ENCODE measurements around the gene SRGN.

Gene SRGN

DNA sequence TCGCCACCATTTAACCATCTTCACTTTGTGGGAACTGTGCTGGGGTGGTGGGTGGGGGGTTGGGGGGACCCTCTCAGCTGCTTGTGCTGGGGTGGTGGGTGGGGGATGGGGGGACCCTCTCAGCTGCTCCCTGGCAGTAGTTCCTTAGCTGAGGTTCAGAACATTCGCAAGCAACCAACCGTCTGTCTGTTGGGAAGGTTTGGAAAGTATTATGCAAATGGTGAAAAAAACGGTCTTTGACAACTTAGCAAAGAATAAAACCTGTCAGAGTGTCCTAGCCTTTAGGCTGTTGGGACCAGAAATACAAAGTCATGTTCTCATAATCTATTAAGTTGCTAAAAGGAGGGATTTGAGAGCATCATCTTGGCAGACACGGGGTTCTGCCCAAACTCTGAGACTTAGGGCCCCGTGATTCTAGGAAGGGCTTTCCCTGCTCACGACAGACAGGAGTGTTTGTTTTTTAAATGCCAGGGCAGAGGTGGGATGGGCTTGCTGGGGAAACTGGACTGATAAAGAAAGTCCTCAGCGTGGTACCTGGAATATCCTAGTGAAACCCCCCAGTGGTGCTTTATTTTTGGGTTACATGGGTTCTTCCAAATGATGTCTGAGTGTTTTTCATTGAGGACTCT, 14.1 kb upstream of the SRGN start:
- POLR2A ChIA-PET: no interaction called here
- no peak for DNase-seq (ENCODE audit: extremely low spot score)
- TF ChIP-seq BHLHE40 (IDR thresholded peaks at IDR 0.05; ENCODE audit: borderline replicate concordance) (no peak), NFRKB (IDR thresholded peaks at IDR 0.05) (no peak), LEF1 (IDR thresholded peaks at IDR 0.05; ENCODE audit: borderline replicate concordance) (no peak), SUZ12 (IDR thresholded peaks at IDR 0.05) (no peak), SP1 (IDR thresholded peaks at IDR 0.05) (no peak), TARDBP (IDR thresholded peaks at IDR 0.05) (no peak), ZNF384 (IDR thresholded peaks at IDR 0.05) (no peak), ELF4 (IDR thresholded peaks at IDR 0.05) (no peak), L3MBTL2 (conservative IDR thresholded peaks at IDR 0.05) (no peak), FOXM1 (IDR thresholded peaks at IDR 0.05; ENCODE audit: borderline replicate concordance) (no peak), CTBP1 (IDR thresholded peaks at IDR 0.05; ENCODE audit: borderline replicate concordance) (no peak)
- TF ChIP-seq, protein P1, sequence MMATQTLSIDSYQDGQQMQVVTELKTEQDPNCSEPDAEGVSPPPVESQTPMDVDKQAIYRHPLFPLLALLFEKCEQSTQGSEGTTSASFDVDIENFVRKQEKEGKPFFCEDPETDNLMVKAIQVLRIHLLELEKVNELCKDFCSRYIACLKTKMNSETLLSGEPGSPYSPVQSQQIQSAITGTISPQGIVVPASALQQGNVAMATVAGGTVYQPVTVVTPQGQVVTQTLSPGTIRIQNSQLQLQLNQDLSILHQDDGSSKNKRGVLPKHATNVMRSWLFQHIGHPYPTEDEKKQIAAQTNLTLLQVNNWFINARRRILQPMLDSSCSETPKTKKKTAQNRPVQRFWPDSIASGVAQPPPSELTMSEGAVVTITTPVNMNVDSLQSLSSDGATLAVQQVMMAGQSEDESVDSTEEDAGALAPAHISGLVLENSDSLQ (IDR thresholded peaks at IDR 0.05): no peak
- CTCF ChIA-PET: no interaction called here

DNA sequence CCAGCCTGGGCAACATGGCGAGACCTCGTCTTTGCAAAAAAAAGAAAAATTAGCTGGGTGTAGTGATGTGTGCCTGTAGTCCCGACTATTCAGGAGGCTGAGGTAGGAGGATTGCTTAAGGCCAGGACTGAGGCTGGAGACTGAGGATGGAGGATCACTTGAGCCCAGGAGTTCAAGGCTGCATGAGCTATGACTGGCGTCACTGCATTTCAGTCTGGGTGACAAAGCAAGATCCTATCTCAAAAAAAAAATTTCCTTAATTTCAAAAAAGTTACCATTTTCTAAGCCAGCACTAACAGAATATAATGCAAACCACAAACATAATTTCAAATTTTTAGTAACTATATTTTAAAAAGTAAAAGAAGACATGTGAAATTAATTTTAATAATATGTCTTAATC, 13.4 kb upstream of the SRGN start:
- ChIA-PET POLR2A (no interaction called here), CTCF (interaction anchor here (0.6 kb wide), 1 partner anchor 52 kb away, joined by 3 read pairs; no protein-coding TSS in a partner anchor)
- no peak for TF ChIP-seq HDGF (IDR thresholded peaks at IDR 0.05; ENCODE audit: borderline replicate concordance)
- no peak for DNase-seq (ENCODE audit: extremely low spot score)

DNA sequence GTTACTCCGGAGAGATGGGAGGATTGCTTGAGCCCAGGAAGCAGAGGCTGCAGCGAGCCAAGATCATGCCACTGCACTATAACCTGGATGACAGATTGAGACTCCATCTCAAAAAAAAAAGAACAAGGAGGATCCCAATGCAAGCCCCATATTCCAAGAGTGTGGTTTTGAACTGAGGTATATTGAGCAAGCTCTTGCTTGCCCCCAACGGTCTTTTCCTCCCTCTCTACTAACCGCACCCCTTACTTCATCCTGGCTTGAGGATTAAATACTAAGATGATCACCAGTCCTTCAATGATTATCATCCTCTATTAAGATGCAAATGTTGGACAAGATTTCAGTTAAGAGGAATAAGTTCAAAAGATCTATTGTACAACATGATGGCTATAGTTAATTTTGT, 12.5 kb upstream of the SRGN start:
- no peak for DNase-seq (ENCODE audit: extremely low spot score)
- TF ChIP-seq SUZ12 (IDR thresholded peaks at IDR 0.05) (no peak), NFRKB (IDR thresholded peaks at IDR 0.05) (no peak), FOXK2 (IDR thresholded peaks at IDR 0.05) (no peak), SP1 (IDR thresholded peaks at IDR 0.05) (no peak), LEF1 (IDR thresholded peaks at IDR 0.05; ENCODE audit: borderline replicate concordance) (no peak)
- ChIA-PET POLR2A (no interaction called here), CTCF (no interaction called here)

DNA sequence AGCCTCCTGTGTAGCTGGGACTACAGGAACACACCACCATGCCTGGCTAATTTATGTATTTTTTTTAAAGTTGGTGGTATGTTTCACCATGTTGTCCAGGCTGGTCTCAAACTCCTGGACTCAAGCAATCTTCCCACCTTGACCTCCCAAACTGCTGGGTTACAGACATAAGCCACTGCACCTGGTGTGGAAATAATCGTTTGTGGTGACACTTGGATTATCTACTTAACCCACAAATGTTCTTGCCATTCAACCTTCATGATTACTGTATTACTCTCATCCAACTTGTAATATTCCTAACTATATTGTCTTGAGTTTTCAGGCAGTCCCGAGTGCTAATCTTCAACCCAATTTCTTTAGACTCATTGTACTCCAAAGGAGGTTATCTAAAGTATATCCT, 9.6 kb upstream of the SRGN start:
- DNase-seq (ENCODE audit: extremely low spot score): no peak
- TF ChIP-seq ZNF384 (IDR thresholded peaks at IDR 0.05) (no peak), BHLHE40 (IDR thresholded peaks at IDR 0.05; ENCODE audit: borderline replicate concordance) (no peak), FOXA1 (IDR thresholded peaks at IDR 0.05) (no peak)
- ChIA-PET CTCF (no interaction called here), POLR2A (no interaction called here)

DNA sequence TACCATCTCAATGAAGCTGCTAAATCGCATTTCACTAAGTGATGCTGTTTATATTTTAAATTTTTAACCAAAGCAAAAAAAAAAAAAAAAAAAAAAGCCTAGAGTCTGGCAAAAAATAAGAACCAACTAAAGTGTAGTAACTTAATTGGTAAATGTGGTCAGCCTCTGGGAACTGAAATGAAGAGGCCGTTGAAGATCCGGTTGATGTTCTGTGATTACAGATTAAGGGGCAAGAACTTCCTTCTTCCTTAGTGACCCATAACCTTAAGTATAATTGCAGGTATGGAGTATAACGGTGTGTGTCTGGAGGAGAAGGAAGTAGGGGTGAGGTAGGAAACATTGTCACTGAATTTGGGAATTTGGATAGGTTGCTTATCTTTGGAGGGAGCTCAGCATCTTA, 7.7 kb upstream of the SRGN start:
- ChIA-PET POLR2A (no interaction called here), CTCF (interaction anchor here (1.1 kb wide), 1 partner anchor 15 kb away, joined by 3 read pairs; no protein-coding TSS in a partner anchor)
- TF ChIP-seq NFRKB (IDR thresholded peaks at IDR 0.05): no peak
- no peak for TF ChIP-seq TARDBP (IDR thresholded peaks at IDR 0.05)
- TF ChIP-seq FOXA1 (IDR thresholded peaks at IDR 0.05): no peak
- TF ChIP-seq SUZ12 (IDR thresholded peaks at IDR 0.05): no peak
- no peak for TF ChIP-seq ZNF384 (IDR thresholded peaks at IDR 0.05)
- TF ChIP-seq BHLHE40 (IDR thresholded peaks at IDR 0.05; ENCODE audit: borderline replicate concordance): no peak
- TF ChIP-seq SP1 (IDR thresholded peaks at IDR 0.05): no peak
- TF ChIP-seq FOXM1 (IDR thresholded peaks at IDR 0.05; ENCODE audit: borderline replicate concordance): no peak
- TF ChIP-seq ELF4 (IDR thresholded peaks at IDR 0.05): no peak
- no peak for TF ChIP-seq CTBP1 (IDR thresholded peaks at IDR 0.05; ENCODE audit: borderline replicate concordance)
- TF ChIP-seq ARNT (IDR thresholded peaks at IDR 0.05): no peak
- no peak for TF ChIP-seq FOXK2 (IDR thresholded peaks at IDR 0.05)
- no peak for TF ChIP-seq LEF1 (IDR thresholded peaks at IDR 0.05; ENCODE audit: borderline replicate concordance)
- no peak for TF ChIP-seq L3MBTL2 (conservative IDR thresholded peaks at IDR 0.05)
- TF ChIP-seq HDGF (IDR thresholded peaks at IDR 0.05; ENCODE audit: borderline replicate concordance): no peak
- TF ChIP-seq, protein P1 (IDR thresholded peaks at IDR 0.05): no peak
- DNase-seq (ENCODE audit: extremely low spot score): no peak

DNA sequence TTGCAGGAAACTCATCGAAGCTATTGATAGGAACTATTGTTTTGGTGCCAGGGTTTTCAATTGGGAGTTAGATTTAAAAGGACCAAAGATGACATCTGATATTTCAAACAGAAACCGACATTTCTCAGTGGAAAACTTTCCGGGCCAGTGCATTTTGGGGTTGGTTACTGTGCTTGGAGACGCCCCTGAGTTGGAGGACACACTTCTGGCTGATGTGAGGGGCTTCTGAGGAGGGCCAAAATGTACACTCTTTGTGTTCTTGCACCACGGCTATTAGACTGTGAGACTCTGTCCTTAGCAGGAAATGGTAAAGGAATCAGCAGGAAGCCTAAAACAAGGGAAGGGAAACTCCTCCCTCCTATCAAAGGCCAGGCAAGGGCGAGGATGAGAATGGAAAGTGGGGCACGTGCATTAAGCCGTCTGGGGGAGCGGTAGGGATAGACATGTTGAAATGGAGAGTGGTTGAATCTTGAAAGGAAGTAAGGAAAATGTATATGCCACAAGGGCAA, 1.8 kb upstream of the SRGN start:
- TF ChIP-seq ARNT (IDR thresholded peaks at IDR 0.05) (no peak), NFRKB (IDR thresholded peaks at IDR 0.05) (no peak), L3MBTL2 (conservative IDR thresholded peaks at IDR 0.05) (no peak), FOXA1 (IDR thresholded peaks at IDR 0.05) (no peak), SUZ12 (IDR thresholded peaks at IDR 0.05) (no peak), SP1 (IDR thresholded peaks at IDR 0.05) (no peak), FOXK2 (IDR thresholded peaks at IDR 0.05) (no peak), CTBP1 (IDR thresholded peaks at IDR 0.05; ENCODE audit: borderline replicate concordance) (no peak), TARDBP (IDR thresholded peaks at IDR 0.05) (no peak), ZNF384 (IDR thresholded peaks at IDR 0.05) (no peak), FOXM1 (IDR thresholded peaks at IDR 0.05; ENCODE audit: borderline replicate concordance) (no peak), ELF4 (IDR thresholded peaks at IDR 0.05) (no peak), HDGF (IDR thresholded peaks at IDR 0.05; ENCODE audit: borderline replicate concordance) (no peak), LEF1 (IDR thresholded peaks at IDR 0.05; ENCODE audit: borderline replicate concordance) (no peak), BHLHE40 (IDR thresholded peaks at IDR 0.05; ENCODE audit: borderline replicate concordance) (no peak)
- TF ChIP-seq, protein P1 (IDR thresholded peaks at IDR 0.05): no peak
- ChIA-PET CTCF (no interaction called here), POLR2A (no interaction called here)
- DNase-seq (ENCODE audit: extremely low spot score): no peak

DNA sequence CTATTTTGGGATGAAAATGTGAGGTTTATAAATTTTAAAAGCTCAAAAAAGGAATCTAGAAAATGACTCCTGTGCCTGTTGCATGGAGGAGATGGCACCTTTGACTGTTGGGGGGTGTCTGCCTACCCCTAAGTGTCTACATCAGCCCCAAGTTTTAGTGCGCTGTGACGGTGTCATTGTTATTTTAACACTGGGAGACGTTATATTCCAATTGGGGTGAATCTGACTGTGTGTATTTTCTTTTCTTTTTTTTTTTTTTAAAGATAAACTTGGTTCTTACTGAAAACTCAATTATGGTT, 517 bp downstream of the SRGN start:
- TF ChIP-seq LEF1 (IDR thresholded peaks at IDR 0.05; ENCODE audit: borderline replicate concordance) (no peak), BHLHE40 (IDR thresholded peaks at IDR 0.05; ENCODE audit: borderline replicate concordance) (no peak), ZNF384 (IDR thresholded peaks at IDR 0.05) (no peak), FOXM1 (IDR thresholded peaks at IDR 0.05; ENCODE audit: borderline replicate concordance) (no peak), SUZ12 (IDR thresholded peaks at IDR 0.05) (no peak), SP1 (IDR thresholded peaks at IDR 0.05) (no peak), FOXA1 (IDR thresholded peaks at IDR 0.05) (no peak), ARNT (IDR thresholded peaks at IDR 0.05) (no peak), HDGF (IDR thresholded peaks at IDR 0.05; ENCODE audit: borderline replicate concordance) (no peak)
- TF ChIP-seq, protein P1 (IDR thresholded peaks at IDR 0.05): no peak
- ChIA-PET CTCF (no interaction called here), POLR2A (no interaction called here)
- no peak for DNase-seq (ENCODE audit: extremely low spot score)

All from HEK293T (cell line).